ENCODE results near the gene SLC26A1. TPM values are rescaled to one million over a fixed set of nuclear protein-coding genes. Genes with fewer than 3 reads are reported as not detected.

Gene SLC26A1
- total and polyA plus RNA-seq, 9 donors = 0.58 to 5.3 (median 3.2) TPM

DNA sequence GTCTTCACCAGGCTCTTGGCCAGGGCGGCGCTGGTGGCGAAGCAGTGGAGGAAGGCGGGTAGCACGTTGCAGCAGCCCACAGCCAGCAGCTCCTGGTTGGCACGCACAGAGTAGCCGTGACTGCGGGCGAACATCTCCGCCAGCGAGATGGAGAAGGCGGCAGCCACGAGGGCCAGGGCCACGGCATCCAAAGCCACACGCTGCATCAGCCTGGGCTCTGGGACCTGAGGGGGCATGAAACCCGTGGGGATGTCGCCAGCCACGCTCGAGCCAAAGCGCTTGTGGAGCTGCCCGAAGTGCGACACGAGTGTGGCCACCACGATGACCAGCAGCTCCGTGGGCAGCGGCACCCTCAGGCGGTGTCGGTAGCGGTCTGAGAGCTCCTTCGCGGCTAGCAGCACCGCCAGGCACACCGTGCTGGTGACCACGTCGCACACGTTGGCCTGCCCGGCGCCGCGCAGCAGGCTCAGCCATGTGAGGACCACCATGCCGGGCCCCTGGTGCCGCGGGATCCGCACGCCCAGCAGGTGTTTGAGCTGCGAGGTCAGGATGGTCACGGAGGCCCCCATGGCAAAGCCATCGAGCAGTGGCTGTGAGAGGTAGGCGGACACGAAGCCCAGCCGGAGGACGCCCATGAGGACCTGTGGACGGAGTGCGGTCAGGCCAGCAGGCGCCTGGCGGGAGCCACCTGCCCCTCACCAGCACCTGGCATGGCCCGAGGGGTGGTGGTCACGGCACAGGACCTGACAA, 3.3 kb downstream of the SLC26A1 start:
- no peak for DNase-seq
- 91% methylated on average over 58 of the region's 58 CpGs for WGBS (ENCODE audit: insufficient coverage)
- no peak overlapping the region for H3K4me3 ChIP-seq (ENCODE audit: low read length)
- no peaks in the 10 kb centered on the region for H3K27me3 ChIP-seq (ENCODE audit: control insufficient read depth, insufficient read depth, low read length)
- H3K4me1 ChIP-seq (ENCODE audit: control insufficient read depth, insufficient read depth, low read length) = peaks cover 24% of the 10 kb centered on the region
- peaks cover 10% of the 10 kb centered on the region for H3K36me3 ChIP-seq (ENCODE audit: control insufficient read depth, insufficient read depth, low read length)
- no peaks in the 10 kb centered on the region for H3K9me3 ChIP-seq (replicated peaks; ENCODE audit: control insufficient read depth, low read depth, low read length)
- H3K27ac ChIP-seq (ENCODE audit: low read length) = no peak overlapping the region

DNA sequence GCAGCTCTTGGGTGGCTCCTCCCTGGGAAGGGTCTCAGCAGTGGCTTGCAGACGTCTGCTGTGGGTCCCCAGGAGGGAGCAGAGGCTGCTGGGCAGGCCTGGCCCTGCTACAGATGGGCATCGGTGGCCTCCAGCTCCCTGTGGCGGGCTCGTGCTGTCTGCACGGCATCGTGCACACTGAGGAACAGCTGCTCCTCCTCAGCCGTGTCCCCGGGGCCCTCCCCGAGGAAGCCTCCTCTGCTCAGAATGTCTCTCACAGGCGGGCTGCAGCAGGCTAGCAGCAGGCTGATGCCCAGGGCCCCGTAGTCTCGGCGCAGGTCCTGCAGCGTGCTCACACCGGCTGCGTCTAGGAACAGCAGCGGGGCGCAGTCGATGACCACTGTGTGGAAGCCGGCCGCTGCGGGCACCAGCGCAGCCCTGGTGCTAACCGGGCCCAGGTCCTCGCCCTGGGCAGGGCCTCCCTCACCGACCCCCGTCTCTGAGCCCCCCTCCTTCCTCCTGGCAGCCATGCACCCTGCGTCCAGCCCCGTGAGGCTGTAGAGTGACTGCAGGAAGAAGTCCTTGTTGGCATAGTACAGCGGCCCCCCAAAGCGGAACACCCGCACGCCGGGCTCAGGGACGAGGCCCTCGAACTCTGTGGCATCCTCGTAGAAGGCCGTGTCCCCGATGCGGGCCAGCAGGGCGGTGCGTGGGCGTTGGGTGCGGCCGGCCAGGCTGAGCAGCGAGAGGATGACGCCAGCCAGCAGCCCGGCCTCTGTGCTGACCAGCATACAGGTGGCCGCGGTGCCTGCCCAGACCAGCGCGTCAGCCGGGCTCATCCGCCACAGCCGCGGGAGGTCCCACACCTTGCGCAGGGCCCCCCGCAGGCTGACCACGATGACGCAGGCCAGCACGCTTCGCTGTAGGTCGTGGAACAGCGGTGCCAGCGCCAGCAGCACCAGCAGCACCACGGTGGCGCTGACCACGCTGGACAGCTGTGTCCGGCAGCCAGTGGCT, 4.2 kb downstream of the SLC26A1 start:
- Histone ChIP-seq H3K4me1 (ENCODE audit: control insufficient read depth, insufficient read depth, low read length) (peaks cover 25% of the 10 kb centered on the region), H3K36me3 (ENCODE audit: control insufficient read depth, insufficient read depth, low read length) (peaks cover 10% of the 10 kb centered on the region), H3K27me3 (ENCODE audit: control insufficient read depth, insufficient read depth, low read length) (no peaks in the 10 kb centered on the region), H3K27ac (ENCODE audit: low read length) (no peak overlapping the region), H3K9me3 (replicated peaks; ENCODE audit: control insufficient read depth, low read depth, low read length) (no peaks in the 10 kb centered on the region), H3K4me3 (ENCODE audit: low read length) (no peak overlapping the region)
- no peak for DNase-seq
- WGBS (ENCODE audit: insufficient coverage) = 83% methylated on average over 66 of the region's 69 CpGs

DNA sequence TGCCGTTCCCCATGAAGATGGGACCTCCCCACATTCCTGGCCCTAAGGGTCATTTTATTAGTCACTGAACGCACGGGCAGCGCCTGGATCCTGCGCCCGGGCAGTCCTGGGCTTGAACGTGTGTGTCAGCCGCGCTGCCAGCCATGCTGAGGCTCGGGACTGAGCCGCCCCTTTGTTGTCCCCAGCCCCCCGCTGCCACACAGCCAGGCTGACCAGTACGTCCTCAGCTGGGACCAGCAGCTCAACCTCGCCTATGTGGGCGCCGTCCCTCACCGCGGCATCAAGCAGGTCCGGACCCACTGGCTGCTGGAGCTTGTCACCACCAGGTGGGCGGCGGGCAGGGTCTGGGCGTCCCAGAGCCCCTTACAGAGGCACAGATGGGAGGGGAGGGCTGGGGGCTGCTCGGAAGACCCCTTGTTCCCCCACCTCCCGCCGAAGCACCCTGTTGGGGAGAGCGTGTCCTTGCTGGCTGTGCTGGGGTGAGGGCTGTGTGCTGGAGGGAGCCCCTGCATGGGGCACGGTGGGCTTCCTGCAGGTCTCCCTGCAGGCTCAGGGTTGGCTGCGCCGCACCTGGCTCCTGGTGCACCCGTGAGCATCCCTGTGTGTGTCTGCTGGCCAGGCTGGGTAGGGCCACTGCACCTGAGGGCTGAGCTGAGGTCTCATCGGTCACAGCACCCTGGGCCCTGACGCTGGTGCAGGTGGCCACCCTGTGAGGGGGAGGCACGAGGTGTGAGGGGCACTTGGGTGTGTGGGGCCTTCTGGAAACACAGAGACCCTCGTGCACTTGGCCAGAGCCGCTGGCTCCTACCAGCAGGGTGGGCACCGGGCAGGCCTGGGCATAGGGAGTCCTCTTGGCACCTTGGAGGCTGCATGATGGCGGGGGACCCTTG, 5.3 kb downstream of the SLC26A1 start:
- Histone ChIP-seq H3K9me3 (replicated peaks; ENCODE audit: control insufficient read depth, low read depth, low read length) (no peaks in the 10 kb centered on the region), H3K36me3 (ENCODE audit: control insufficient read depth, insufficient read depth, low read length) (peaks cover 10% of the 10 kb centered on the region), H3K4me1 (ENCODE audit: control insufficient read depth, insufficient read depth, low read length) (peaks cover 25% of the 10 kb centered on the region), H3K27ac (ENCODE audit: low read length) (no peak overlapping the region), H3K4me3 (ENCODE audit: low read length) (peak overlapping the region; percentile 64), H3K27me3 (ENCODE audit: control insufficient read depth, insufficient read depth, low read length) (no peaks in the 10 kb centered on the region)
- WGBS (ENCODE audit: insufficient coverage) = 63% methylated on average over 35 of the region's 37 CpGs
- no peak for DNase-seq

DNA sequence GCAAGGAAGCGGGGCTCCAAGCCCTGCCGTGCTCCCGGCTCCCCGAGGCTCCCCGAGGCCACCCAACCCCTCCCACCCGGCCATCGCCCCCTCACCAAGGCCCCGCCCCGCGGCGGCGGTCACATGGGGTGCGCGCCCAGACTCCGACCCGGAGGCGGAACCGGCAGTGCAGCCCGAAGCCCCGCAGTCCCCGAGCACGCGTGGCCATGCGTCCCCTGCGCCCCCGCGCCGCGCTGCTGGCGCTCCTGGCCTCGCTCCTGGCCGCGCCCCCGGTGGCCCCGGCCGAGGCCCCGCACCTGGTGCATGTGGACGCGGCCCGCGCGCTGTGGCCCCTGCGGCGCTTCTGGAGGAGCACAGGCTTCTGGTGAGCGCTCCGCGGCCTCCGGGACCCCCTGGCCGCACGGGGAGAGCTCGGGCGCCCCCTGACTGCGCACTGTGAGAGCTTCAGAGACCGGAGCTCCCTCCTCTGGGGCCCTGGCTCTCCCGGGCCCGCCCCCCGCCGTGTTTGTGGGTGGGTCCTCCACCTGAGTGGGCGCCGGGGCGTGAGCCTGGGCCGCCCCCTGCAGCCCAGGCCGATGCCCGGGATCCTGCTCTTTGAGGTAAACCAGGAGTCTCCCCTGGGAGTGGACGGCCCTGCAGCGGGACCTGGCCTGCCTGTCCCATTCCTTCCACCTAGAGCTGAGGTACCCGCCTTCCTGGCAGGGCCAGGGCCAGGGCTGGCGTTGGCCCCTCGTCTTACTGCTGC, 6.2 kb downstream of the SLC26A1 start, which contains the start of gene IDUA:
Gene IDUA, plus strand, starts transcription at position 166 of the 745 bp plus-strand sequence. Its CDS starts 41 bp downstream, at position 207.
- H3K36me3 ChIP-seq (ENCODE audit: control insufficient read depth, insufficient read depth, low read length) = peaks cover 10% of the 10 kb centered on the region
- no peaks in the 10 kb centered on the region for H3K27me3 ChIP-seq (ENCODE audit: control insufficient read depth, insufficient read depth, low read length)
- H3K4me1 ChIP-seq (ENCODE audit: control insufficient read depth, insufficient read depth, low read length) = peaks cover 19% of the 10 kb centered on the region
- peak within 1 kb of the TSS; percentile 31 for H3K27ac ChIP-seq (ENCODE audit: low read length)
- peak within 1 kb of the TSS; percentile 64 for H3K4me3 ChIP-seq (ENCODE audit: low read length)
- WGBS (ENCODE audit: insufficient coverage) = 1% methylated on average over 69 of the region's 69 CpGs
- DNase-seq = peak; percentile 85
- H3K9me3 ChIP-seq (replicated peaks; ENCODE audit: control insufficient read depth, low read depth, low read length) = no peaks in the 10 kb centered on the region

DNA sequence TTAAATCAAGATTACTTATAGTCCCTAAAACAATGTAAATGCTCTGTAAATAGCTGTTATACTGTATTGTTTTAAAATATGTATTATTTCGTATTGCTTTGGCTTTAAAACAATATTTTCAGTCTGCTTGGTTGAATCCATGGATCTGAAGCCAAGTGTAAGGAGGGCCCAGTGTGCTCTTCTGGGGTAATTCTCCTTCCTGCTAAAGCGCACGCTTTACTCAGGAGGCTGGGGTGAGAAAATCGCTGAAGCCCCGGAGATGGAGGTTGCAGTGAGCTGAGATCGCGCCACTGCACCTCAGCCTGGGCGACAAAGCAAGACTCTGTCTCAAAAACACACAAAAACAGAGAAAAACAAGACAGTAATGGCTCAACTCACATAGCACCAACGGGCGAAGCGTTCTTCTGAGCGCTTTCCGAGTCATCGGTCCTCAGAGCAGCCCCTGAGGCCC, 6.8 kb downstream of the SLC26A1 start:
- 0% methylated on average over 12 of the region's 14 CpGs for WGBS (ENCODE audit: insufficient coverage)
- H3K27ac ChIP-seq (ENCODE audit: low read length) = peak overlapping the region; percentile 31
- H3K4me1 ChIP-seq (ENCODE audit: control insufficient read depth, insufficient read depth, low read length) = peaks cover 19% of the 10 kb centered on the region
- DNase-seq = no peak
- H3K9me3 ChIP-seq (replicated peaks; ENCODE audit: control insufficient read depth, low read depth, low read length) = no peaks in the 10 kb centered on the region
- H3K4me3 ChIP-seq (ENCODE audit: low read length) = peak overlapping the region; percentile 64
- H3K36me3 ChIP-seq (ENCODE audit: control insufficient read depth, insufficient read depth, low read length) = peaks cover 10% of the 10 kb centered on the region
- no peaks in the 10 kb centered on the region for H3K27me3 ChIP-seq (ENCODE audit: control insufficient read depth, insufficient read depth, low read length)

DNA sequence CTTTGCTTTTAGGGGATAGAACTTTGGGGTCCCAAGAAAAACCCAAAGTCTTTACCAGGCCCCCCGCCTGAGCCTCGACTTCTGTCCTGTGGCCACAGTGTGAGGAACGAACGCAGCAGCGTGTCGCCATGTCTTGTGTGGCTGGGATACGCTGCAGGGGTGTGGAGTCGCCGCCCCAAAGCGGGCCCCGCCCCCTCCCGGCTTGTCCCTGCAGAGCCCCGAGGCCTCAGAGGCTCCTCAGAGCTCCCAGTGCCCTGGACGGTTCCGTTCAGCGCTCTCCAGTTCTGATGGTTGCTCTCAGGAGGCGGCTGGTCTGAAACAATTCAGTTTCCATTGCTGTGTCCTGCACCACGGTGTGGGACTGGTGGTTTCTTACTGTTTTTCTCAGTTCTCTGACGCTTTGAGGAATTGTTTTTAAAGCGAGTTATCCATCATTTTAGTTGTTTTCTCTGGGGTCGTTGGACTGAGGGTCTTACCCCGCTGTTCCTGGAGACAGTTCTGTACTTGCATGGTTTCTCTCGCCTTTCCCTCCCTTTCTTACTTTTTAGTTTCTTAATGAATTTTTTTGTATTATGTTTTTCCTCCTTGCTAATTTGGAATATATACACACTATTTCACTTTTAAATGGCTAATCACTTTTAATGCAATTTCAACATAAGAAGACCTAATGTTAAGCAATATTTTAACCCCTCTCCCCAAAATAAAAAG, 7.9 kb downstream of the SLC26A1 start:
- Histone ChIP-seq H3K9me3 (replicated peaks; ENCODE audit: control insufficient read depth, low read depth, low read length) (no peaks in the 10 kb centered on the region), H3K4me1 (ENCODE audit: control insufficient read depth, insufficient read depth, low read length) (peaks cover 19% of the 10 kb centered on the region), H3K4me3 (ENCODE audit: low read length) (no peak overlapping the region), H3K36me3 (ENCODE audit: control insufficient read depth, insufficient read depth, low read length) (peaks cover 4% of the 10 kb centered on the region), H3K27ac (ENCODE audit: low read length) (no peak overlapping the region), H3K27me3 (ENCODE audit: control insufficient read depth, insufficient read depth, low read length) (no peaks in the 10 kb centered on the region)
- no peak for DNase-seq
- WGBS (ENCODE audit: insufficient coverage) = 30% methylated on average over 19 of the region's 23 CpGs

DNA sequence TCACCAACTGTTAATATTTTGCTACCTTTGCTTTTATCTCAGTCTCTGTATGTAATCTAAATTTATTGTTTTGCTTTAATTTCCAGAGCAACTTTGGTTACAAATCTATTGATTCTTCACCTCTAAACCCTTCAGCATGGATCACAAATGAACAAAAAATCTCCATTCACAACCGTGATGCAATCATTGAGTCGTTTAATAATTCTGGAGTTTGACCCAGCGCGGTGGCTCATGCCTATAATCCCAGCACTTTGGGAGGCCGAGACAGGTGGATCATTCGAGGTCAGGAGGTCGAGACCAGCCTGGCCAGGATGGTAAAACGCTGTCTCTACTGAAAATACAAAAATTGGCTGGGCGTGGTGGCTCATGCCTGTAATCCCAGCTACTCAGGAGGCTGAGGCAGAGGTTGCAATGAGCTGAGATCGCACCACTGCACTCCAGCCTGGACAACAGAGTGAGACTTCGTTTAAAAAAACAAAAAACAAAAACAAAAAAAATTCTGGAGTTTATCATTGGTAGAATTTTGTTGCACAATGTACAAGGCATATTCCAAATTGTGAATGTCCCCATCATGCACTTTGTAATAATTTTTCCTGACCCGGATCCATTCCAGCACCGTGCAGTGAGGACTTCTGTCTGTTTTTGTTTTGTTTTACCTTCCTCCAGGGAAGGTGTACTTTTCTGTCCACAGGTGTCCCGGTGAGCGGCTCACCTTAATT, 8.7 kb downstream of the SLC26A1 start:
- Histone ChIP-seq H3K27ac (ENCODE audit: low read length) (no peak overlapping the region), H3K4me1 (ENCODE audit: control insufficient read depth, insufficient read depth, low read length) (peaks cover 22% of the 10 kb centered on the region), H3K27me3 (ENCODE audit: control insufficient read depth, insufficient read depth, low read length) (peaks cover under 1% of the 10 kb centered on the region), H3K36me3 (ENCODE audit: control insufficient read depth, insufficient read depth, low read length) (no peaks in the 10 kb centered on the region), H3K9me3 (replicated peaks; ENCODE audit: control insufficient read depth, low read depth, low read length) (no peaks in the 10 kb centered on the region), H3K4me3 (ENCODE audit: low read length) (no peak overlapping the region)
- DNase-seq = no peak
- WGBS (ENCODE audit: insufficient coverage) = 81% methylated on average over 11 of the region's 15 CpGs

DNA sequence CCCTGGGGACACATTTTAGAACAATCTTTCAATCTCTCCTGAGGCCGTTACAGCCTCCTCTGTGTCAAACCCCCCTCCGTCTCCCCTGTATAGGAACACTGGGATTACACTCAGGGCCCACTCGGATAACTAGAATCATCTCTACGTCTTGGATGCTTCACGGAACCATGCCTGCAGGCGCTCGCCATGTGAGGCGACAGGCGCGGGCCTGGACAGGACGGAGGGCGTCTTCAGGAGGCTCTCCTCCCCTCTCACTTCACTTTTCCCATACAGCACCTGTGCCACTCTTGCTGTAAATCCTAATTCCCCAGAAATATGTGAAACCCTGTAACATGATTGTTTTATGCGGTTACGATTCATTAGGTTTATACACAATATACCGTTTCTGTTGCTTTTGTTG, 10.4 kb downstream of the SLC26A1 start:
- peaks cover 3% of the 10 kb centered on the region for H3K27me3 ChIP-seq (ENCODE audit: control insufficient read depth, insufficient read depth, low read length)
- no peak overlapping the region for H3K27ac ChIP-seq (ENCODE audit: low read length)
- 89% methylated on average over 5 of the region's 15 CpGs for WGBS (ENCODE audit: insufficient coverage)
- no peaks in the 10 kb centered on the region for H3K9me3 ChIP-seq (replicated peaks; ENCODE audit: control insufficient read depth, low read depth, low read length)
- H3K4me3 ChIP-seq (ENCODE audit: low read length) = no peak overlapping the region
- H3K4me1 ChIP-seq (ENCODE audit: control insufficient read depth, insufficient read depth, low read length) = peaks cover 23% of the 10 kb centered on the region
- DNase-seq = no peak
- no peaks in the 10 kb centered on the region for H3K36me3 ChIP-seq (ENCODE audit: control insufficient read depth, insufficient read depth, low read length)

Measured in muscle of leg (tissue), 11 donors.